SKM-1 treated with dmso at 0.1 percent for 144 hours (cell line): ENCODE results near the gene TXN2.
A peak's percentile ranks its signal among the peaks of the same experiment; 100 is the strongest.

ENCODE experiments used
- DNase-seq: peaks from one replicate; lab custom pipeline; 2025; ENCODE audit not compliant: unreplicated experiment; lab: John Stamatoyannopoulos, UW

The TXN2 gene

GRCh38 chr22:36486619-36487384 is 5.4 kb upstream of the TXN2 start:
- DNase-seq: peak; percentile 63

GRCh38 chr22:36480941-36481392 is 473 bp downstream of the TXN2 start:
- peak; percentile 89 for DNase-seq

- DNase-seq: no peak
Measured at GRCh38 chr22:36478966-36479365, 2.5 kb downstream of the TXN2 start.

- DNase-seq: no peak
Measured at GRCh38 chr22:36475341-36475740, 6.1 kb downstream of the TXN2 start.

GRCh38 chr22:36472689-36473088 is 8.8 kb downstream of the TXN2 start:
- DNase-seq: no peak

- DNase-seq: no peak
Measured at GRCh38 chr22:36471341-36471821, 10.1 kb downstream of the TXN2 start.

DNA sequence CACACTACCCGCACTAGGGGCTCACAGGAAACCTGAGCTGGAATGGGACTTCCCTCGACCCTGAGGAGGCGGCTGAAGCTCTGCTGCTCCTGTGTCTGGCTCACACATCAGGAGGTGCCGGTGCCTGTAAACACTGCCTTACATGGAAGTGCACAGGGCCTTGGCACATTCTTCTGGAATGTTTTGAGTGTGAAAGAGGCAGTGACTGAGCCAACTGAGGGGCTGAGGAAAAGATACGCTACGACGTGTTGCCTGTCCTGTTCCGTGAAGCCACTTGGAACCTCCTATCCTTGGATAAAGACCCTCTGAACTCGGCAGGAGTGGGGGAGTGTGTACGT is 10.5 kb downstream of the TXN2 start:
- no peak for DNase-seq

GRCh38 chr22:36470162-36470993 is 11.1 kb downstream of the TXN2 start:
- peak; percentile 70 for DNase-seq

DNA sequence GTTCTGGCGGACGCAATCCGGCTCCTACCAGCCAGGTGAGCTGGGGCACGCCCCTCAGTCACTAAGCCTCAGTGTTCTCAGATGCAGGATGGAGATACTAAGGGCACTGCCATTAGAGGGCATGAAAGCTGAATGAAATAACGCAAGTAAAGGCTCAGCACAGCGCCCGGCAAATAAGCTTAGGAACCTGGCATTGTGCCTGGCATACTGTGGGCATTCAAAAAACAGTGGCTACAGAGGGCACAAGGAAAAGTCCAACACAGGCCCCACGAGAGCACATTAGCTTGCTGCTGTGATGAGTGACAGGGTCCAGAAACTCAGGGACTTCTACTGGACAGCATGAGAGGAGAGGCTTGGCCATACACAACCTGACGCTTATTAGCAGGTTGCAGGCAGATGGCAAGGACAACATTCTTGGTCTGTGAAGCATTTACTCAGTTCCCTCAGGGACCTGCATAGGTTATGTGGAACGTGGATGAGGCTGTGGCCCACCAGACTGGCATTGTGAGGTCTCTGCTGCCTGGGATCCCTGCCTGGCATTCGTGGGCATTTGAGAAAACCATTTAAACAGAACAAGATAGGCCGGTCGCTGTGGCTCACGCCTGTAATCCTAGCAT is 12.2 kb downstream of the TXN2 start:
- DNase-seq: no peak

- peak; percentile 85 for DNase-seq
Measured at GRCh38 chr22:36467946-36468345, 13.5 kb downstream of the TXN2 start.

GRCh38 chr22:36467042-36467810 is 14.2 kb downstream of the TXN2 start:
- DNase-seq: no peak

GRCh38 chr22:36466258-36466657 is 15.2 kb downstream of the TXN2 start:
- no peak for DNase-seq

GRCh38 chr22:36465232-36466021 is 16.0 kb downstream of the TXN2 start:
- no peak for DNase-seq

- no peak for DNase-seq
Measured at GRCh38 chr22:36464715-36465231, 16.7 kb downstream of the TXN2 start.

DNA sequence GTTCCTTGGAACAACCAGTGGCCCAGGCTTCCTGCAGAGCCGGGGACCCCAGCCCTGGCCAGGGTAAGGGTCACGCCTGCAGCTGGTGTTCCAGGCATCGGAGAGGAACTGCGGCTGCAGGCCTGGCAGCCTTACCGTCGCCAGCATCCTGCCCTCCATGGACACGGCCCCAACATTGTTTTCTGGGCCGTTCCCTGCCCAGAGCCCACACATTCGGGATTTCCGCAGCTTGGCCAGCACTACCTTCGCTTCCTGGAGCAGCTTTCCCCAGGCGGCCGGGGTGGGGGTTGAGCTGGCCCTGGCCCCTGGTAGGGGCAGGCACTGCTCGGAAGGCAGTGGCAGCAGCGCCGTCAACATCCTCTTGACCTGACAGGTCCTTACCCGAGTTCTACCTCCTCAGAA is 17.7 kb downstream of the TXN2 start:
- DNase-seq: no peak

- no peak for DNase-seq
Measured at GRCh38 chr22:36461665-36462649, 19.5 kb downstream of the TXN2 start.

- no peak for DNase-seq
Measured at GRCh38 chr22:36460202-36460601, 21.2 kb downstream of the TXN2 start.

- DNase-seq: no peak
Measured at GRCh38 chr22:36457688-36458450, 23.6 kb downstream of the TXN2 start.
